GM19467 (cell line): ENCODE measurements around the gene TLR9.
A peak's percentile ranks its signal among the peaks of the same experiment; 100 is the strongest.
"Not testable (repeated sequence)": the region's sequence is repeated elsewhere in the genome, so short reads cannot be mapped to it uniquely, and the experiment has no call there.

ENCODE experiments used
- ATAC-seq: cut with Tn5 transposase; IDR thresholded peaks from one replicate; pipeline ENCODE4 v1.9.1; 2021; ENCODE audit warnings: mild to moderate bottlenecking, moderate library complexity; ENCODE audit not compliant: unreplicated experiment

TLR9 gene, protein sequence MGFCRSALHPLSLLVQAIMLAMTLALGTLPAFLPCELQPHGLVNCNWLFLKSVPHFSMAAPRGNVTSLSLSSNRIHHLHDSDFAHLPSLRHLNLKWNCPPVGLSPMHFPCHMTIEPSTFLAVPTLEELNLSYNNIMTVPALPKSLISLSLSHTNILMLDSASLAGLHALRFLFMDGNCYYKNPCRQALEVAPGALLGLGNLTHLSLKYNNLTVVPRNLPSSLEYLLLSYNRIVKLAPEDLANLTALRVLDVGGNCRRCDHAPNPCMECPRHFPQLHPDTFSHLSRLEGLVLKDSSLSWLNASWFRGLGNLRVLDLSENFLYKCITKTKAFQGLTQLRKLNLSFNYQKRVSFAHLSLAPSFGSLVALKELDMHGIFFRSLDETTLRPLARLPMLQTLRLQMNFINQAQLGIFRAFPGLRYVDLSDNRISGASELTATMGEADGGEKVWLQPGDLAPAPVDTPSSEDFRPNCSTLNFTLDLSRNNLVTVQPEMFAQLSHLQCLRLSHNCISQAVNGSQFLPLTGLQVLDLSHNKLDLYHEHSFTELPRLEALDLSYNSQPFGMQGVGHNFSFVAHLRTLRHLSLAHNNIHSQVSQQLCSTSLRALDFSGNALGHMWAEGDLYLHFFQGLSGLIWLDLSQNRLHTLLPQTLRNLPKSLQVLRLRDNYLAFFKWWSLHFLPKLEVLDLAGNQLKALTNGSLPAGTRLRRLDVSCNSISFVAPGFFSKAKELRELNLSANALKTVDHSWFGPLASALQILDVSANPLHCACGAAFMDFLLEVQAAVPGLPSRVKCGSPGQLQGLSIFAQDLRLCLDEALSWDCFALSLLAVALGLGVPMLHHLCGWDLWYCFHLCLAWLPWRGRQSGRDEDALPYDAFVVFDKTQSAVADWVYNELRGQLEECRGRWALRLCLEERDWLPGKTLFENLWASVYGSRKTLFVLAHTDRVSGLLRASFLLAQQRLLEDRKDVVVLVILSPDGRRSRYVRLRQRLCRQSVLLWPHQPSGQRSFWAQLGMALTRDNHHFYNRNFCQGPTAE

DNA sequence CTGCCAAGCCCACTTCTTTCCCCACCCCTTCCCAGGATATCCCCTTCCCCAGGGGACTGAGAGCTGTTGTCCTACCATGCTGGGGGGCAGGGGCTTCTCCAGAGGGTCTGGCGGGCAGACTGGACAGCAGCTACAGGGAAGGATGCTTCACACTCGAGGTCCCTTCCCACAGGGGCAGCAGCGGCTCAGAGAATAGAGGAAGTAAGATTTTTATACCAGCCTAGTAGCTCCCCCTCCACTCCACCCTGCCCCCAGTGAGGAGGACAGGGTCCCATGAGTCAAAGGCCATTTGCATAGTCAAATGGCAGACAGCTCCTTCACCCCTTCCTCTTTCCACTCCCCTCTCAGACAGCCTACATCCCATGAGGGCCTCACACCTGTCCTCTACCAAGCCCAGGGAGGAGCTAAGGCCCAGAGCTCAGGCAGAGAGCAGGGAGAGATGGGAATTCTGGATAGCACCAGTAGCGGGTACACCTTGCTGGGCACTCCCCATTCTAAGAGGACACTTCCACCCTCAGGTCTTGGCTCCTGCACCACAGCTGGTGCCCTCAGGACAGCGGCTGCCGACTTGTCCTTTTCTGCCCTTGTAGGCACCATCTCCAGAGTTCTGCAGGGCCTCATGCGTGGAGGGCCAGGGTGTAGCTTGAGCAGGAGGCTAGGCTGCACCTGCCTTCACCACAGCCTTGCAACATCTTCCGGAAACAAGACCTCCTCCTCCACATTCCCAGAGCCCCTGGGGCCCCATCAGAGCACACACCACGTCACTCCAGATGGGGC, at the start of gene TLR9:
Gene TLR9 (minus strand): TSS at position 194 of the 777 bp plus-strand sequence. CDS start 116 bp downstream, at position 78.
- ATAC-seq, result peak; percentile 64

DNA sequence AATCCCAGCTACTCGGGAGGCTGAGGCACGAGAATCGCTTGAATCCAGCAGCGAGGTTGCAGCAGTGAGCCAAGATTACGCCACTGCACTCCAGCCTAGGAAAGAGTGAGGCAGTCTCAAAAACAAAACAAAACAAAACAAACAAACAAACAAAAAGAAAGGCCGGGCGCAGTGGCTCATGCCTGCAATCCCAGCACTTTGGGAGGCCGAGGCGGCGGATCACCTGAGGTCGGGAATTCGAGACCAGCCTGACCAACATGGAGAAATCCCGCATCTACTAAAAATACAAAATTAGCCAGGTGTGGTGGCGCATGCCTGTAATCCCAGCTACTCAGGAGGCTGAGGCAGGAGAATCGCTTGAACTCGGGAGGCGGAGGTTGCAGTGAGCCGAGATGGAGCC, 49.3 kb upstream of the TLR9 start:
- not testable (repeated sequence) for ATAC-seq

DNA sequence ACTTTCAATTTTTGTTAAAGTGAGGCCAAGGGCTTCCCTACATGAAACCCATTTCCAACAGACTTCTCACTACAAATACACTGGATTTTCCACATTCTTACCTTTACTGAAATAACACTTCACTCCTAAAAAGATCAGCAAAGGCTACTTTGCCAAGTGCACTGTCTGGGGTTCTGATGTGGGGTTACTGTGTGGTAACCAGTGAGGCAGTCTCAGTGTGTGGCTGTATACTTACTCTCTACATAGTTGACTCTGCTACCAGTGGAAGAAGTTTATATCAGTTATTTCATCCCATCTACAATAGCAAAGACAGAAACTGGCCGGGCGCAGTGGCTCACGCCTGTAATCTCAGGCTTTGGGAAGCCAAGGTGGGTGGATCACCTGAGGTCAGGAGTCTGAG, 47.4 kb upstream of the TLR9 start:
- ATAC-seq, result no peak

DNA sequence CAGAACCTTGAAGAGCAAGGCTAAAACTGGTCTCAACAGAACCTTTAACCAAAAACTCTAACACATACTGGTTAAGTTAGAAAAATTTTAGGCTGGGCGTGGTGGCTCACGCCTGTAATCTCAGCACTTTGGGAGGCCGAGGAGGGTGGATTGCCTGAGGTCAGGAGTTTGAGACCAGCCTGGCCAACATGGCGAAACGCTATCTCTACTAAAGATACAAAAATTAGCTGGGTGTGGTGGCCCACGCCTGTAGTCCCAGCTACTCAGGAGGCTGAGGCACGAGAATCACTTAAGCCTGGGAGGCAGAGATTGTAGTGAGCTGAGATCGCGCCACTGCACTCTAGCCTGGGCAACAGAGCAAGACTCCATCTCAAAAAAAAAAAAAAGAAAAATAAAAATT, 46.7 kb upstream of the TLR9 start:
- not testable (repeated sequence) for ATAC-seq

DNA sequence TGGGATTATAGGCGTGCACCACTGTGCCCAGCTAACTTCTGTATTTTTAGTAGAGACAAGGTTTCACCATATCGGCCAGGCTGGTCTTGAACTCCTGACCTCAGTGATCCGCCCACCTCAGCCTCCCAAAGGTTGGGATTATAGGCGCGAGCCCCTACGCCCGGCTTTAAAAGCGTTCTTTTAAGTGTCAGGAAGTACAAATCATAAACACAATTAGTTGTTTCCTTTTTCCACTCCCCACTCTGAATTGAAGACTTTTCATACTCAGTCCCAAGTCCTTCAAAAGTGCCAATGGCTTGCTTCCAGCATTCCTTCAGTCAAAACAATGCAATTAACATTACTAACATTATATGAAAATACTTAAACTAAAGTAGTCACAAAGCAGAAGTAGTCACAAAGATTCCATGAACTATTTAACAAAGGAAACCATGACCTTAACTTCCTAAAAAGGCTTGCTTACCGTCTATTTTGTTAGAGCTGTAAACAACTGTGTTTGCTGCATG, 44.9 kb upstream of the TLR9 start:
- ATAC-seq, result no peak

DNA sequence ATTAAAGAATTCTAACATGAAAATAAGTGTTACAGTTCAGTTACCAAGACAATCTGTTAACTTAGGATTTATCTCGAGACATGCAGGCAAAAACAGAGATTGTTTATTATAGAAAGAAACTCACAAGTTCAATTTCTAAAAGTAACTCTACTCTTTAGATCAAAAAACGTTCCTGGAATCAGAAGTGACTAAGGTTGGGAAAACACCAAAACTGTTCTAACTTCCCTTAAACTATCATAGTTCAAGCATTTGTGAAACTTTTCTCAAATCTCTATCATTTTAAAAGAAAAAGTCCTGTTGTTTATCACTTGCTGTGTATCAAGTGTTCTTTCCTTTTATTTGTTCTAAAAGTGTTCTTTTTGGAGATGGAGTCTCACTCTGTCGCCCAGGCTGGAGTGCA, 44.3 kb upstream of the TLR9 start:
- ATAC-seq, result no peak

DNA sequence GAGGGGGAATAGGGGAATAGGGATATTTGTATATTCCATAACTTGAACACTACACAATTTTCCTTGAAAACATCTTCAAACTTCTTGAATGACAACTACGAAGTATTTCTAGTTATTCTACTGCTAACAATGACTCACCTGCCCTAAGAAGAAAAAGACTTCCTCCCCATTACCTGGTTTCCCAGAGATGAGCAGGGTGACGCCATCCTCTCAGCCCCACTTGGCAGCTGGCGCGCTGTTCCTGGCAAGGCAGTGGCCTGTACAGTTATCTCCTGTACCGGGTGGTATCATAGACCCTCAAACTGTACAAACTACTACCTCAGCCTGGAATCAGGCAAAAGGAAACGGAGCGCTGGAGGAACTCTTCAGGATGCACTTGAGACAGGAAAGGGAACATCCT, 42.6 kb upstream of the TLR9 start:
- ATAC-seq, result no peak

DNA sequence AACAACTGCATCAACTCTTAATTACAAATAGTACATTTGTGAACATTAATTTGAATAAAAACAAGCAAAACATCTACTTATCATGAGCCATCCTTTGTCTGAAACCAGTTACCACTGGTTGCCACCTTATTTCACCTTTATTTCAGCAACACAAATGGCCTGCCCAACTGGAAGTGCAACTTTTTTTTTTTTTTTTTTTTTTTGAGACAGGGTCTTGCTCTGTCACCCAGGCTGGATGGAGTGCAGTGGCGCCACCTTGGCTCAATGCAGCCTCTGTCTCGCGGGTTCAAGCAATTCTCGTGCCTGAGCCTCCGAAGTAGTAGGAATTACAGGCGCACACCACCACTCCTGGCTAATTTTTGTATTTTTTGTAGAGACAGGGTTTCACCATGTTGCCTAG, 39.9 kb upstream of the TLR9 start:
- no peak for ATAC-seq

DNA sequence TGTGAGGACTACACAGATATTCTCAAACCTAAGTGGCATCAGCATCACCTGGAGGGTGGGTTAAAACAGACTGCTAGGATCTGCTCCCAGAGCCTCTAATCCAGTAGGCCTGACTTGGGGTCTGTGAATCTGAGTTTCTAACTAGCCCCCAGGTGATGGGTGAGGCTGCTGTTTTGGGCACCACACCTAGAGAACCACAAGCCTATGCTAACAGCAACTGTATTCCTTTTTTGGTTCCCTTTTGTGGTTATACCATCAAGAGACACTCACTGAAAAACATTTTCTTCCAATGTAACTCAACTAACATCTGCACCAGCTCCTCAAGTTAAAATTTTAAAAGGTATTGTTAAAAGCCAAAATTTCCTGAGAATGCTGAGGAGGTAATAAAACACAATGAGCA, 37.0 kb upstream of the TLR9 start:
- no peak for ATAC-seq

DNA sequence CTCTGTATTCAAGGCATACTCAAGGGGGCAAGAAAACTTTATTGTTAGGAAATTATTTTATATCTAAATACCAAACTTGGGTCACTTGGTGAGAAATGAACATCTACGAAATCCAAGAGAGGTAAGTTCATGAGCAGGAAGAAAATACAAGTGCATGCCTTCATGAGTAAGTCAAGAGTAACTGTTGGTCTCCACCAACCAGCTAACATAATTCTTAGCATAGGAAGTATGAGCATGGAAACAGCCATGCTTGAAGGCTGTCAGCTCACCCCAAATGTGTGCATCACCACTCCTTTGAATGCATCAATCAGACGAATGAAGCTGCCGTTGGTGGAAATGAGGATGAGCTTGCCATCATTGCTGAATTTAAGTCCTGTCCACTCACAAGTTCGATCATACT, 34.0 kb upstream of the TLR9 start:
- ATAC-seq, result no peak

DNA sequence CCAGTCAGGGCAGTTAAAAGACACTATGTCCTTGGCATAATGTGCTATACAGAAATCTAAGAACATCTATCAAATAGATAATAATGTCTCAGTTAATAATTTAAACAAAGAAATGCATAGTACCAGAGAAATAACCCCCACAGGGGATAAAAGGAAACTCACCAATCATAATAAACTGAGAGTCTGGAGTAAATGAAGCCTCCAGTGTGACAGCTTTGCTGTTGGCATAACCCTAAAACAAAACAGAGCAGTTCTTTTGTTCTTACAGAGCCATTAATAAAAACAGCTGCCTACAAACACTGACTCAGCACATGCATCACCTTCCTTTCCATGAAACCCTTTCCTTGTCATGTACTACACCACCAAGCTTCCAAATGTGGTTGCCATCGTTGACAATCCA, 33.6 kb upstream of the TLR9 start:
- ATAC-seq, result no peak

DNA sequence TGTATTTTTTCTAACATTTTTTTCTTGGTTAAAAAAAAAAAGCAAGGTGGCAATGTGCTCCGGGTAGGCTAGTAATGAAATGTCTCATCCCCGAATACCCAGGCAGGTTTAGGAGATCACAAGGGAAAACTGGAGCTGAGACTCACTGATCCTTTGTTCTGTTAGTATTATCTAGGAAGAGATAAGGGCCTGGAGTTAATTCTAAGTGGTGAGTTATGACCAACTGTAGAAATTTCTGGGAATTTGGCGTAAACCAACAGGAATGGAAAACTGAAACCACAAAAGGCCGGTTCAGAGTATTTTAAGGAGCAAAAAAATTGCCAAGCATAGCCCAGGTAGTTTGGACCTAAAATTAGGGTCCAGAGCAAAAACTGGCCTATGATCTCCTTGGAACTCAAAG, 32.5 kb upstream of the TLR9 start:
- ATAC-seq, result no peak

DNA sequence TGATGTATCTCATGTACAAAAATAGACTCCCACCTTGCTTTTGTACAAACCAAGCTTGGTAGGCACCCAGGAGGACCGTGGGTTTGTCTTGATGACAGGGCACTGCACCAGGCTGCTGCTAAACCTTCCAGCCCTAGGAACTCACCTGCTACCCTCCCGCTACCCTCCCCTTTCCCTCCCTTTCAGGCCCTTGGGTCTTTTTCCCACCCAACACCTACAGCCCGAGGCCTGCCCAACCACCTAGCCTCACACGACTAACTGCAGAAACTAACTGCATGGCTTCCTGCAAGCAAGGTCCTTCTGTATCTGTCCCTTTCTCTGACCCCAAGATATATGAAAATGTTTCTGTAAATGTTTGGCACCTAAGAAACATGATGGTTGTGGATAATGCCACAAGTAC, 31.2 kb upstream of the TLR9 start:
- no peak for ATAC-seq

DNA sequence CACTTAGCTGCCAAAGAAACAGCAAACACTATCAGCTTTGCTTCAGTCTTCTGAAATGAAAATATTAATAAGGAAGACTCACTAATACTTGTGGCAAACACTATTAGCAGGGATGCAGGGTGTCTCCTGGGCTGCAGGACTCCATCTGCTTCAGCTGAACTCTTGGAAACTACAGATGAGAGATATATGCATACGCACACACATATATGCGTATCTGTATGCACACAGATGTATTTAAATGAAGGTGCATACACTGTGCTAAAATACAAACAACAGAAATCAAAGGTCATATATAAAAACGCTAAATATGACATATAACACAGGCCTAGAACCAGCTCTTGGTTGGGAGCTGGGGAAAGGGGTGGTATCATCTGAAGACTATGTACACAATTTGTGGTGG, 30.7 kb upstream of the TLR9 start:
- ATAC-seq, result no peak

DNA sequence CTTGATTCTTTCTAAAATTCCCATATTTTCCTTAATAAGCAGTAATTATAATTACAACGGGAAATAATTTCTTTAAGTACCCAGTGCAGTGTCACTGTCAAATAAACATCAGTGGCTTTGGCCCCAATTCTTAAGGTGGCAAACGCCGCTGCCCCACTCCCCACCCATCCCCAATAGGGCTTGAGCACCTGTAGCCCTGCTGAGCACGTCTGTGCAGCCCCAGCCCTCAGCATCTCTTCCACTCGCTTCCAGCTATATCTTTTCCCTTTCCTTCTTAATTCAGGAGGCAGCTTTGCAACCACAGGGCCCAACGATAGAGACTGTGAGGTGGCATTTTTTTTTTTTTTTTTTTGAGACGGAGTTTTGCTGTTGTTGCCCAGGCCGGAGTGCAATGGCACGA, 29.2 kb upstream of the TLR9 start:
- no peak for ATAC-seq

DNA sequence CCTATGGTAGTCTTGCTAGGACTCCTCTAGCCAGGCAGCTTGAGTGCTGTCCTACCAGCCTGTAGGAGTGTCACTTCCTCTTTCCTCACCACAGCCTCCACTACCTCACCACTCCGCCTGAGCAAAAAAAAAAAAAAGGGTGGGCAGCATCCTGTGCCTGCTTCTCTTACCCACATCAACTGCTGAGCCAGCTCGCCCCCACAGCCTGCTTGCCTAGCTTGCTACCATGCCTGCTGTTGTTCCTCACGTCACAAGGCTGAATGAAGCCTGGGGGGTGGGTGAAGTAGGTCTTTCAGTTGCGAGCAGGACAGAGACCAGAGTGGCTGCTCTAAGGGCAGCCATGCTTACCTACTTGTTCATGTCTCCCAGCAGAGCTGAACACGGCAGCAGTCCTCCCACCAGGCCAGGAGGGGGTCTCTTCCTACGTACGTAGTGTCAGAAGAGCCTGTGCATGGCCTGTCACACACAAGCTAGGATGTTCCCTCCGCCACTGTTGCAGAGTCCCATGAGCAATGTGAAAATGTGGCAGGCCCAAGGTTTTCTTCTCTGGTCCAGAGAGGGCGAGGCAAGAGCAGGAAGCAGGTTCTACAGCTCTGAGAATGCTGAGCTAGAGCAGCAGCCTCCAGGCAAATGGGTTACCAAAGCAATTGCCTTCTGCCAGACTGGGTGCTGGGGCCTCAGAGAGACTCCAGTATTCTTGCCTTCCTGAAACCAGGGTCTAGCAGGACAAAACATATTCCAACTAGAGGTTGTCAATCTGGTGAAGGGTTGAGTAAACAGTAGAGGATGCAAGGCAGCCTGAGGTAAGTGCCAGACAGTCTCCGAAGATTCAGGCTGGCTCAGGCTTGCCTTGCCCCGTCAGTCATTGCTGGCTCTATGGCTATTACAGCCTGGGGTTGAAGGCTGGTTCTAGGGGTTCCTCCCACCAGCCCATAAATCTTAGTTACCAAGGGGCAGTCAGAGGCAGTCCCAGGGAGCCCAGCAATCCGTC, 28.2 kb upstream of the TLR9 start:
- ATAC-seq, result peak; percentile 86

DNA sequence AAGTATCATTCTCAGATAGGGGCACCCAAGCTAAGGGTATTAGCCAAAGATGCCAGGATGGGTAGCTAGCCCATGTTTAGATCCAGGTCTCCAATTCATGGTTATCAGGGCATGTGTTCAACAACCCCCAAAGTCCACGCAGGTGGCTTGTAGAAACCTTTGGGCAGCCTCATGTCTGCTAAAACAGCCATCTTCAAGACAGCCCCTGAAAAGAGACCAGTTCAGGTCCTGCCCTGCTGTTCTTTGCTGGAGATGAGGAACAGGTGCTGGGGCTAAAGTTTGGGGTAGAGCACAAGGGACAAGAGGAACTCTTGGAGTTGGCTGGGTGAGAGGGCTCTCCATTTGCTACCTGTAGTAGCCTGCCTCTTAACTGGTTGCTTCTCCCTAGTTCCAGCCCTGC, 24.7 kb upstream of the TLR9 start:
- no peak for ATAC-seq

DNA sequence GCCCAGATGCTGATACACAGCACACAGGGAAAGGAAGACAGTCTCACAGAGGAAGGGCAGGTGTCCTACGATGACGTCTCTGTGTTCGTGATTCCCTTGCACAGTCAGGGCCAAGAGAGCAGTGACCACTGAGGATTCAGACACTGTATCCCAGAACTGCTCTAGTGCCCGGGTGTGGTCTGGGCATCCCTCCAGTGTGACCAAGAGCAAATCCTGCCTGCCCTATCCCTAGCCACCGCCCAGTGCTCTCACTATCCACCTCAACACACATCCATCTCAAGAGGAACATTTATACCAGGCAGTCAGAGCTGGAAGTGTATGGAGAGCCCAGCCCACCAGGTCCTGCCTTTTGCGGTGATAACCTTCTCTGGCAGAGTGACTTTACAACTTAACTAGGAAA, 24.2 kb upstream of the TLR9 start:
- ATAC-seq, result no peak

DNA sequence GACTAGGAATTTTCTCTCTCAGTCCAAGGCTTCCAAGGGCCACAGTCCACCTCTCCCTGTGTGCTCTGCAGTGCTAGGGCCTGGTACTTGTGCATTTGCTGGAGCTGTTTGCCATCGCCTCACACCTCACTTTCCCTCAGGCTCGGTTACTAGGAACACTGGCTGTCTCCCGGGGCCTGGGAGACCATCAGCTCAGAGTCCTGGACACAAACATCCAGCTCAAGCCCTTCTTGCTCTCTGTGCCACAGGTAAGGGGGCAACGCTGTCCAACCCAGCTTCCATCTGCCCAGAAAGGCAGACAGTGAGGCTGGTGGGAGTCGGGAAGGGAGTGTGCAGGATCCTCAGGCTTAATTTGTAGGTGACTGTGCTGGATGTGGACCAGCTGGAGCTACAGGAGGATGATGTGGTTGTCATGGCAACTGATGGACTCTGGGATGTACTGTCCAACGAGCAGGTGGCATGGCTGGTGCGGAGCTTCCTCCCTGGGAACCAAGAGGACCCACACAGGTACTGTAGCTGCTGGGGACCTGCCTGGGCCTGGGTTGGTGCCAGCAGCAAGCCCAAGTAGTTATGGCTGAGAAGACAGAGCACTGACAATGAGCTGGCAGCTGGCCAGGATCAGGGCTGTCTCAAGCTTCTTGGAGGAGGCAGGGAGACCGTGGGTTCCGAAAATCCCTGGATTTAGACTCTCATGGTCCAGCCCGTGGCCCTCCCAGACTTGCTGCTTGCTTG, 23.5 kb upstream of the TLR9 start:
- ATAC-seq, result no peak
